ENCODE data around the gene UTS2B. TPM values are rescaled to one million over a fixed set of nuclear protein-coding genes. Genes with fewer than 3 reads are reported as not detected.

The UTS2B gene
- total and polyA plus RNA-seq, 2 of the 4 experiments (the other 2 are of a cell fraction) = 0.72 to 0.79 TPM

DNA sequence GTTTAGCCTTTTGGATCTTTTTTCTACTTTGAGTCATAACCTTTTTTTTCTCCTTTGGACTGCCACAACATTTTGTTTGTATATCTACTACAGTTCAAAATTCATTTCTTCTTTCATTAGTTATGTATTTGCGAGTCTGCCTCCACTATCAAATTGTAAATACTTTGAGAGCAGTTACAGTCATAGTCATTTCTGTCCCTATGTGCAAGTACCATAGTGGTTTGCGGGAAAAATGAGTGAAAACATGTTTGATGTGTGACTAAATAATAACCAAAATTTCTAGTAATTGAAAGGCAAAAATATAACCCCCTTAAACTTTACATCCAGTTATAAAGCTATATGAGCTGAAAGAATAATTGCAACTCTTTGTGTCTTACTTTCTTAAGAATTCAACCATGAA, 46.9 kb downstream of the UTS2B start:
- Histone ChIP-seq H4K20me1 (ENCODE audit: insufficient read depth, low read length) (no peaks in the 10 kb centered on the region), H3K27ac (ENCODE audit: insufficient read depth, low read length) (no peak overlapping the region), H2BK15ac (ENCODE audit: low read depth, low read length) (no peak overlapping the region), H3K79me1 (ENCODE audit: low read depth in 1 of 2, low read length in 2 of 2) (no peaks in the 10 kb centered on the region), H2AFZ (replicated peaks; ENCODE audit: low read length, poor library complexity) (no peak overlapping the region), H3K9ac (ENCODE audit: low read depth, low read length) (no peak overlapping the region), H3K27me3 (ENCODE audit: control insufficient read depth, insufficient read depth, low read length) (no peaks in the 10 kb centered on the region), H3K4me3 (ENCODE audit: insufficient read depth, low read depth, low read length) (no peak overlapping the region), H4K91ac (ENCODE audit: insufficient read depth, low read depth, low read length) (no peak overlapping the region), H3K9me3 (ENCODE audit: control insufficient read depth, insufficient read depth, low read length) (no peaks in the 10 kb centered on the region), H3K56ac (ENCODE audit: extremely low read depth, insufficient read depth, low read length) (no peak overlapping the region), H3K4me2 (ENCODE audit: low read depth, low read length) (no peak overlapping the region), H2AK9ac (replicated peaks; ENCODE audit: low read depth, low read length, poor library complexity) (no peak overlapping the region), H3K9me1 (ENCODE audit: insufficient read depth, low read length) (no peaks in the 10 kb centered on the region), H3K4ac (ENCODE audit: low read depth, low read length) (no peak overlapping the region), H4K8ac (ENCODE audit: low read depth in 2 of 2, low read length in 2 of 2) (no peak overlapping the region), H2BK20ac (ENCODE audit: low read depth, low read length) (no peak overlapping the region), H3K36me3 (ENCODE audit: control insufficient read depth, insufficient read depth, low read length) (no peaks in the 10 kb centered on the region), H2BK5ac (ENCODE audit: low read depth, low read length, poor library complexity, severe bottlenecking) (no peak overlapping the region), H3K14ac (replicated peaks; ENCODE audit: low read depth, low read length) (no peak overlapping the region), H3K18ac (ENCODE audit: low read depth, low read length) (no peak overlapping the region), H3K23ac (ENCODE audit: low read depth, low read length) (no peak overlapping the region), H3K4me1 (ENCODE audit: control insufficient read depth, insufficient read depth, low read length) (no peaks in the 10 kb centered on the region), H2AK5ac (ENCODE audit: low read depth, low read length) (no peak overlapping the region), H2BK120ac (ENCODE audit: low read depth, low read length) (no peak overlapping the region), H4K5ac (ENCODE audit: low read depth, low read length) (no peak overlapping the region)
- dilution Hi-C loops (cut with HindIII; ENCODE audit: low sequenced_read_pairs, unreplicated experiment) (no loop called here), intact Hi-C loops (cut with micrococcal nuclease) (no loop called here), in situ Hi-C loops (cut with MboI; ENCODE audit: low sequenced_read_pairs) (no loop called here)
- ChIA-PET POLR2A (ENCODE audit: unreplicated experiment) (no interaction called here), CTCF (no interaction called here)
- no peak for ATAC-seq (ENCODE audit: low read depth)
- no CpG with 5 or more reads among the region's 2 CpGs for WGBS, 2 experiments (ENCODE audit: extremely low coverage in 2 of 2, insufficient read length in 1 of 2)
- BruUV-seq (replicated peaks) = no TSS peak
- TF ChIP-seq, protein P1, sequence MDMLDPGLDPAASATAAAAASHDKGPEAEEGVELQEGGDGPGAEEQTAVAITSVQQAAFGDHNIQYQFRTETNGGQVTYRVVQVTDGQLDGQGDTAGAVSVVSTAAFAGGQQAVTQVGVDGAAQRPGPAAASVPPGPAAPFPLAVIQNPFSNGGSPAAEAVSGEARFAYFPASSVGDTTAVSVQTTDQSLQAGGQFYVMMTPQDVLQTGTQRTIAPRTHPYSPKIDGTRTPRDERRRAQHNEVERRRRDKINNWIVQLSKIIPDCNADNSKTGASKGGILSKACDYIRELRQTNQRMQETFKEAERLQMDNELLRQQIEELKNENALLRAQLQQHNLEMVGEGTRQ (IDR thresholded peaks at IDR 0.05; ENCODE audit: low read depth, low read length) = no peak
- TF ChIP-seq RFX5 (IDR thresholded peaks at IDR 0.05; ENCODE audit: low read depth, low read length) (no peak), MXI1 (IDR thresholded peaks at IDR 0.05; ENCODE audit: borderline replicate concordance, low read depth, low read length) (no peak), FOS (IDR thresholded peaks at IDR 0.05; ENCODE audit: low read depth, low read length) (no peak), RAD21 (IDR thresholded peaks at IDR 0.05; ENCODE audit: low read length) (no peak), BHLHE40 (IDR thresholded peaks at IDR 0.05; ENCODE audit: low read depth, low read length) (no peak), RCOR1 (IDR thresholded peaks at IDR 0.05; ENCODE audit: insufficient replicate concordance, low read length) (no peak), CEBPB (IDR thresholded peaks at IDR 0.05; ENCODE audit: low read depth, low read length) (no peak), CHD1 (IDR thresholded peaks at IDR 0.05; ENCODE audit: low read depth, low read length) (no peak), POLR2A (IDR thresholded peaks at IDR 0.05; ENCODE audit: low read depth, low read length) (no peak), MAZ (IDR thresholded peaks at IDR 0.05; ENCODE audit: borderline replicate concordance, low read depth, low read length) (no peak), MAFK (IDR thresholded peaks at IDR 0.05; ENCODE audit: low read depth, low read length) (no peak)
- TF ChIP-seq, protein P2, sequence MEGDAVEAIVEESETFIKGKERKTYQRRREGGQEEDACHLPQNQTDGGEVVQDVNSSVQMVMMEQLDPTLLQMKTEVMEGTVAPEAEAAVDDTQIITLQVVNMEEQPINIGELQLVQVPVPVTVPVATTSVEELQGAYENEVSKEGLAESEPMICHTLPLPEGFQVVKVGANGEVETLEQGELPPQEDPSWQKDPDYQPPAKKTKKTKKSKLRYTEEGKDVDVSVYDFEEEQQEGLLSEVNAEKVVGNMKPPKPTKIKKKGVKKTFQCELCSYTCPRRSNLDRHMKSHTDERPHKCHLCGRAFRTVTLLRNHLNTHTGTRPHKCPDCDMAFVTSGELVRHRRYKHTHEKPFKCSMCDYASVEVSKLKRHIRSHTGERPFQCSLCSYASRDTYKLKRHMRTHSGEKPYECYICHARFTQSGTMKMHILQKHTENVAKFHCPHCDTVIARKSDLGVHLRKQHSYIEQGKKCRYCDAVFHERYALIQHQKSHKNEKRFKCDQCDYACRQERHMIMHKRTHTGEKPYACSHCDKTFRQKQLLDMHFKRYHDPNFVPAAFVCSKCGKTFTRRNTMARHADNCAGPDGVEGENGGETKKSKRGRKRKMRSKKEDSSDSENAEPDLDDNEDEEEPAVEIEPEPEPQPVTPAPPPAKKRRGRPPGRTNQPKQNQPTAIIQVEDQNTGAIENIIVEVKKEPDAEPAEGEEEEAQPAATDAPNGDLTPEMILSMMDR (conservative IDR thresholded peaks at IDR 0.05; ENCODE audit: low read depth, low read length) = no peak
- DNase-seq = no peak

Data from IMR-90 (cell line).